Measurements from ENCODE around the gene KIF1A.

KIF1A gene

DNA sequence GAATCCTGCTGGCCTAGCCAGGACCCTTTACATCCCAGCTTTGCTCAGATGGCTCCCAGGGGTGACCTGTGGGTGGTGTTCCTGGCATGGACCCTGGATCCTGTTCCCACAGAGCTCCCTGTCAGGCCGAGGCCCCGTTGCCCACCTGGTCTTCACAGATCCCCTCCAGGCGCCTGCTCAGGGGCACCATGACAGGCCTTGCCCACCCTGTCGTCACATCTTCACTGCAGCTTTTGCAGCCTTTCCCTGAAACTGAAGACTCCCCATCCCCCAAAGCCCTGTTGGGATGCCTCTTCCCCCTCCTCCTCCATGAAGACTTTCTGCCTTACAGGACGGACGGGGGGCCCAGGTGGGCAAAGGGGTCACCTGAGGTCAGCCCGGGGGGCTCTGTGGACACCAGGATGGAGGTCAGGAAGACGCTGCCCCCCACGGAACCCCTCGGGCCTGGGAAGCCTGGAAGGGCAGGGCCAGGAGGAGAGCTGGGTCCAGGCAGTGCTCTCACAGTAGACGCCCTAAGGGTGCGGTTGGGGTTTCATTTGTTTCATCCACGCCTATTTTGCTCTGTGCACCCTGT is 13.0 kb upstream of the KIF1A start:
- Histone ChIP-seq H3K9me3 (ENCODE audit: control insufficient read depth, low read length) (no peaks in the 10 kb centered on the region), H3K27ac (ENCODE audit: insufficient read depth, low read depth, low read length, poor library complexity, severe bottlenecking) (no peak overlapping the region), H3K36me3 (ENCODE audit: control insufficient read depth, insufficient read depth, low read length) (no peaks in the 10 kb centered on the region), H3K27me3 (ENCODE audit: control insufficient read depth, insufficient read depth, low read length, poor library complexity, severe bottlenecking) (peaks cover 52% of the 10 kb centered on the region), H3K4me1 (ENCODE audit: control insufficient read depth, insufficient read depth, low read length) (peaks cover 15% of the 10 kb centered on the region), H3K4me3 (ENCODE audit: insufficient read depth, low read depth, low read length) (no peak overlapping the region)
- 88% methylated on average over 13 of the region's 13 CpGs for WGBS, 2 experiments

DNA sequence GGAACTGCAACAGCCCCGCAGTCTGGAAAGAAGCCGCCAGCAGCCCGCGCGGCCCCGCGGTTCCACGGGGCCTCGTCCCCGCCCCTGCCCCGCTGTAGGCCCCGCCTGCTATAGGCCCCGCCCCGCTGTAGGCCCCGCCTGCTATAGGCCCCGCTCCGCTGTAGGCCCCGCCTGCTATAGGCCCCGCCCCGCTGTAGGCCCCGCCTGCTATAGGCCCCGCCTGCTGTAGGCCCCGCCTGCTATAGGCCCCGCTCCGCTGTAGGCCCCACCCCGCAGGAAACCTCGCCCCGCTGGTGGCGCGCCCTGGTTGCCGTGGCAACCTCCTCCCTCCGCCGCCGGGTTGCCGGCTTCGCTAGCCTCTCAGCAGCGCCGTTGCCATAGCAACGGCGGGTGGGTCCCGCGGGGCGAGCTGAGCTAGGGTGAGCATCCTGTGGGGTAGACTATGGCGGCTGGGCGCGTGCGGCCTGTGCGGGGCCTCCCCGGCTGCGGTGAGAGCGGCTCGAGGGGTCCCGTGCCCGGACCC is 12.2 kb upstream of the KIF1A start:
- H3K27me3 ChIP-seq (ENCODE audit: control insufficient read depth, insufficient read depth, low read length, poor library complexity, severe bottlenecking), result peaks cover 54% of the 10 kb centered on the region
- H3K27ac ChIP-seq (ENCODE audit: insufficient read depth, low read depth, low read length, poor library complexity, severe bottlenecking), result no peak overlapping the region
- peak overlapping the region; percentile 28 for H3K4me3 ChIP-seq (ENCODE audit: insufficient read depth, low read depth, low read length)
- H3K4me1 ChIP-seq (ENCODE audit: control insufficient read depth, insufficient read depth, low read length), result peaks cover 15% of the 10 kb centered on the region
- WGBS, 2 experiments, result 6% methylated on average over 54 of the region's 54 CpGs
- H3K36me3 ChIP-seq (ENCODE audit: control insufficient read depth, insufficient read depth, low read length), result no peaks in the 10 kb centered on the region
- H3K9me3 ChIP-seq (ENCODE audit: control insufficient read depth, low read length), result no peaks in the 10 kb centered on the region

DNA sequence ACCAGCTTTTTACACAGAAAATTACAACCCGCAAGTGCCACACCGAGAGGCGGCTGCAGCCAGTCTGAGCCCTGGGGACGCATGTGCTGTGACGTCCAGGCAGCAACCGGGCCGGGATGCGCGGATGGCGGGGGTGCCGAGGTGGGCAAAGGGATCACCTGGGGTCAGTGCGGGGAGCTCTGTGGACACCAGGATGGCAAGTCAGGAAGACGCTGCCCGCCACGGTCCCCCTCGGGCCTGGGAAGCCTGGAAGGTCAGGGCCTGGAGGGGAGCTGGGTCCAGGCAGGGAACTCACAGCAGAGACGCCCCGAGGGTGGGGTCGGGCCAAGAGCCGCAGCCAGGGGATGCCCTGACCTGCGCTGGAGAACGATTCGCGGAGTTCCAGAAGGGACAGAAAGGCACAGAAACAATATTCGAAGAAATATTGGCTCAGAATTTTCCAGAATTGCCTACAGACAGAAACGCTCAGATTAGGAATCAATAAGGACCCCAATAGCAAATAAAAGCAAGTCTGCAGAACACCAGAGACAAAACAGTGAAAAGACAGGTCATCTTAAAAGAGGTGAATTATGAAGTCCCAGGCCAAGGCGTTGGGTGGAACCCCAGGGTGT is 11.7 kb upstream of the KIF1A start:
- no peaks in the 10 kb centered on the region for H3K9me3 ChIP-seq (ENCODE audit: control insufficient read depth, low read length)
- H3K27ac ChIP-seq (ENCODE audit: insufficient read depth, low read depth, low read length, poor library complexity, severe bottlenecking), result no peak overlapping the region
- peaks cover 15% of the 10 kb centered on the region for H3K4me1 ChIP-seq (ENCODE audit: control insufficient read depth, insufficient read depth, low read length)
- peaks cover 60% of the 10 kb centered on the region for H3K27me3 ChIP-seq (ENCODE audit: control insufficient read depth, insufficient read depth, low read length, poor library complexity, severe bottlenecking)
- WGBS, 2 experiments, result 19 to 23% methylated on average over 27 of the region's 27 CpGs
- peak overlapping the region; percentile 28 for H3K4me3 ChIP-seq (ENCODE audit: insufficient read depth, low read depth, low read length)
- no peaks in the 10 kb centered on the region for H3K36me3 ChIP-seq (ENCODE audit: control insufficient read depth, insufficient read depth, low read length)

DNA sequence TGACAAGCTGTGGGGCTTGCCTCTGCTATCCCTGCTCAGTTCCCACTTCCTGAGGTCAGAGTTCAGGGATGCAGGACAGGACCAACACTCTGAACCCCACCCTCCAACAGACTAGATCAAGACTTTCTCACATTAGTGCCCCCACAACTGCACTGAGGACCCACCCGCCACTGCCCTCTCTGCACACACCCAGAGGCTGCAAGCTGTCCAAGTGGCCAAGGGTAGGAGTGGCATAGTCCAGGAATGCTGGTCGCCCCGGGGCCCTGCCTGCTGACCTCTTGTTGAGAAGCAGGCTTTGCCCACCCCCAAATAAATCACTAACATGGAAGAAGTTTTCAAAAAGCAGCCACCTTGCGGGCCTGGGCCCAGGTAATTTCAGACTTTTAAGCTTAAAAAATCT is 5.5 kb upstream of the KIF1A start:
- no peaks in the 10 kb centered on the region for H3K36me3 ChIP-seq (ENCODE audit: control insufficient read depth, insufficient read depth, low read length)
- H3K27ac ChIP-seq (ENCODE audit: insufficient read depth, low read depth, low read length, poor library complexity, severe bottlenecking), result no peak overlapping the region
- WGBS, 2 experiments, result 88 to 94% methylated on average over 4 of the region's 4 CpGs
- no peak overlapping the region for H3K4me3 ChIP-seq (ENCODE audit: insufficient read depth, low read depth, low read length)
- peaks cover 10% of the 10 kb centered on the region for H3K4me1 ChIP-seq (ENCODE audit: control insufficient read depth, insufficient read depth, low read length)
- peaks cover 81% of the 10 kb centered on the region for H3K27me3 ChIP-seq (ENCODE audit: control insufficient read depth, insufficient read depth, low read length, poor library complexity, severe bottlenecking)
- no peaks in the 10 kb centered on the region for H3K9me3 ChIP-seq (ENCODE audit: control insufficient read depth, low read length)

DNA sequence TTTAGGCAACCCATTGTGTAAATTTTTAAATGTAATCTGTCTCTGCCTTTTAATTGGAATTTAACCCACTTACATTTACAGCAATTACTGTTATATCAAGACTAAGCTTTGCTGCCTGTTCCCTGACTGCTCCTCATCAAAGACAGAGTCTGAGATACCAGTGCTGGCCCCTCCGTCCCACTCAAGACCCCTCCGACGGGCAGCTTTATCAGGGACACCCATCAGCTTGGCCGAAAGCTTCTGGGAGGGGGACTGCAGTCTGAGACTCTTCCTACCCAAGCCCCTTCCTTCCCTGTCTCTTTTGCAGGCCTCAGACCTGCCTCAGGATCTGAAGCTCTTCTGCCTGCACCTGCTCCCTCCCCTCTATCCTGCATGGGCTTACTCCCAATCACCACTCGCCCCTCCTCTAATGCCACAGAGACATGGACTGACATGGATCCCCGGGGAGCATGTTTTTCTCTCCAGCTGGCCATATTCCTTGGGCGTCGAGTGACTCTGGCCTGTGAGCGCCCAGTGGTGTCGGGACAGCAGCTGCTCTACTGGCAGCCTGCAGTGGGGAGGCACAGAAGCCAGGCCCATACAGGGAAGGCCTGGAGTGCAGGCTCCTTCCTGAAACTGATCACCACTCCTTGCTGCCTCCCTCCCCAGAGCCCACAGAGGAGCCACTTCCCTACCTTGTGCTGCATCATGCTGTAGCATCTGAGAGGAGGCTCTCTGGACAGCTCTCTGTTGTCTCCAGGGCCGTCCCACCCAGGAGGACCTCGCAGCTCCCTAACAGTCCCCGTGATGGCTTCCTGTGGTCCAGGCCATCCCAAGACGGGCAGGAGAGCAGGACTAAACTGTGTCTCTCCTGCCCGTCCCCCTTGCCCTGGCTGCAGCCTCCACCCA is 3.7 kb upstream of the KIF1A start:
- Histone ChIP-seq H3K27ac (ENCODE audit: insufficient read depth, low read depth, low read length, poor library complexity, severe bottlenecking) (no peak overlapping the region), H3K27me3 (ENCODE audit: control insufficient read depth, insufficient read depth, low read length, poor library complexity, severe bottlenecking) (peaks cover 79% of the 10 kb centered on the region), H3K9me3 (ENCODE audit: control insufficient read depth, low read length) (no peaks in the 10 kb centered on the region), H3K36me3 (ENCODE audit: control insufficient read depth, insufficient read depth, low read length) (no peaks in the 10 kb centered on the region), H3K4me3 (ENCODE audit: insufficient read depth, low read depth, low read length) (no peak overlapping the region), H3K4me1 (ENCODE audit: control insufficient read depth, insufficient read depth, low read length) (peaks cover 12% of the 10 kb centered on the region)
- WGBS, 2 experiments, result 86 to 87% methylated on average over 15 of the region's 15 CpGs

DNA sequence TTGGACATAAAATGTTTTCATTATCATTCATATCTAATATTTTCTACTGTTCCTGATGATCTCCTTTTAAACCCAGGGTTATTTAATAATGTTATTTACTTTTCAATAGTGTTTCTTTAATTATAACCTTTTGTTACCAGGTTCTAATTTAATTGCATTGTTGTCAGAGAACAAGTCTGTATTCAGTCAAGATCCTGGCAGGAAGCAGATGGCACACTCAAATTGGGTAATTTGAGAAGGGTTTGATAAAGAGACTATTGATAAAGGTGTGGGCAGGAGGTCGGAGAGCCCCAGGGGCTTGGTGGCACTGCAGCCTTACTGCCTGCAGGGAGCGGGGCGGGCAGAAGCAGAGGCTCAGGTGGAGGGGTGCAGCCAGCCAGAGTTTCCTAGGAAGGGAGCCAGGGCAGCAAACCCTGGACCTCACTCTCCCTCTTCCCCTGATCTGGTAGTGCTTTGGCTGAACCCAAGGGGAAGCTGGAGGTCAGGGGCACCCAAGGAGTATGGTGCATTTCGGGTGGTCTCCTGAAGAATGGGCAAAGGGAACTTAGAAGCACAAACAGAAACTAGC is 2.3 kb upstream of the KIF1A start:
- peaks cover 16% of the 10 kb centered on the region for H3K4me1 ChIP-seq (ENCODE audit: control insufficient read depth, insufficient read depth, low read length)
- H3K27ac ChIP-seq (ENCODE audit: insufficient read depth, low read depth, low read length, poor library complexity, severe bottlenecking), result no peak overlapping the region
- no peaks in the 10 kb centered on the region for H3K36me3 ChIP-seq (ENCODE audit: control insufficient read depth, insufficient read depth, low read length)
- H3K27me3 ChIP-seq (ENCODE audit: control insufficient read depth, insufficient read depth, low read length, poor library complexity, severe bottlenecking), result peaks cover 78% of the 10 kb centered on the region
- no peak overlapping the region for H3K4me3 ChIP-seq (ENCODE audit: insufficient read depth, low read depth, low read length)
- 71 to 83% methylated on average over 4 of the region's 4 CpGs for WGBS, 2 experiments
- H3K9me3 ChIP-seq (ENCODE audit: control insufficient read depth, low read length), result no peaks in the 10 kb centered on the region

DNA sequence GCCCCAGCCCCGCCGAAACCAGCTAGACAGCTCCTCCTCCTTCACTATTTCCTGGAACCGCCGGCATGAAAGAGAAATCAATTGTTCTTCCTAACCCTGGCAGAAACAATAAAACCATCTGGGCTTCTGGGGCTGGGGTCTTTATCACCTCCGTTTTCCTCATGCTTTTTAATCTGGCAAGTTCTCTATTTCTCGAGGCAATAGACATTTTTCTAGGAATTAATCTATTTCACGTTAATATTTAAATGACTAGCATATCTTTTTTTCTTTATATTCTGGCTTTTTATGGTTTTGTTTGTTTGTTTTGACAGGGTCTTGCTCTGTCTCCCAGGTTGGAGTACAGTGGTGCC is 1.4 kb upstream of the KIF1A start:
- Histone ChIP-seq H3K9me3 (ENCODE audit: control insufficient read depth, low read length) (no peaks in the 10 kb centered on the region), H3K27ac (ENCODE audit: insufficient read depth, low read depth, low read length, poor library complexity, severe bottlenecking) (no peak overlapping the region), H3K27me3 (ENCODE audit: control insufficient read depth, insufficient read depth, low read length, poor library complexity, severe bottlenecking) (peaks cover 70% of the 10 kb centered on the region), H3K36me3 (ENCODE audit: control insufficient read depth, insufficient read depth, low read length) (no peaks in the 10 kb centered on the region), H3K4me1 (ENCODE audit: control insufficient read depth, insufficient read depth, low read length) (peaks cover 16% of the 10 kb centered on the region), H3K4me3 (ENCODE audit: insufficient read depth, low read depth, low read length) (peak overlapping the region; percentile 54)
- 13 to 16% methylated on average over 7 of the region's 7 CpGs for WGBS, 2 experiments

DNA sequence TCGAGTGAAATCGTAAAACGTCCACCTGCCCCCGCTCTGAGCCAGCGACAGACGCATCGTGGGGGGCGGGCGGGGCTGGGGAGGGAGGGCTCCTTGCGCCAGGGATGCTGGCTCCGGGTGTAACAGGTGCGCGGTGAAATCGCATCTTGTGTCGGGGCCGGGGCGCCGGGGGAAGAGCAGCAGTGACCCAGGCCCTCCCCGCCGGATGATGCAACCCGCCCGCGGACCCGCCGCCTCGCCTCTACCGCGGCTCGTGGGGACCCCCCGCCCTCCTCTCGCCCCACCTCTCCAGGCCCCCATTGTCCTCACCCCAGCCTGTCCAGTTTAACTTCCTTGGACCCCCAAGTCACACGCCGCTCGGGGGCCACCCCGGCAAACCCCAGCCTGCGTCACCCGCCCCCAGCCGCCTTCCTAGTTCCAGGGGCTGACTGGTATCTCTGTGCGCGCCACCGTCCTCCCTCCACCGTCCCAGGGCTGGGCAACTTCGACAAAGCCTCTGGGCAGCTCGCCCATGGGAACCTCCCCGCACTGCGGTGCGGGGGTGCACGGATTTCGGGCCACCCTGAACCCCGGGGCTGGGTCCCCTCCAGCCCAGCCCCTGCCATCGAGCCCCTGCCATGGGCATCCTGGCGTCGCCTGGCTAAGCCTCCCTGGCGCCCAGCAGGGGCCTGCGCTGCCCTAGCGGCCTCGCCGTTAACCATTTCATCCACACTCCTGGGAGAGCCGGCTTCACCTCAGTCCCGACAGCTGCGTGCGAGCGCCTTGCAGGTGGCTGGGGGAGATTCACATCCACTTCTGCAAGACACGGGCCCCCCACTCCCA is 799 bp upstream of the KIF1A start:
- Histone ChIP-seq H3K27me3 (ENCODE audit: control insufficient read depth, insufficient read depth, low read length, poor library complexity, severe bottlenecking) (peaks cover 70% of the 10 kb centered on the region), H3K4me1 (ENCODE audit: control insufficient read depth, insufficient read depth, low read length) (peaks cover 16% of the 10 kb centered on the region), H3K4me3 (ENCODE audit: insufficient read depth, low read depth, low read length) (peak overlapping the region; percentile 54), H3K27ac (ENCODE audit: insufficient read depth, low read depth, low read length, poor library complexity, severe bottlenecking) (peak overlapping the region; percentile 12), H3K9me3 (ENCODE audit: control insufficient read depth, low read length) (no peaks in the 10 kb centered on the region), H3K36me3 (ENCODE audit: control insufficient read depth, insufficient read depth, low read length) (no peaks in the 10 kb centered on the region)
- WGBS, 2 experiments, result 0% methylated on average over 64 of the region's 64 CpGs

DNA sequence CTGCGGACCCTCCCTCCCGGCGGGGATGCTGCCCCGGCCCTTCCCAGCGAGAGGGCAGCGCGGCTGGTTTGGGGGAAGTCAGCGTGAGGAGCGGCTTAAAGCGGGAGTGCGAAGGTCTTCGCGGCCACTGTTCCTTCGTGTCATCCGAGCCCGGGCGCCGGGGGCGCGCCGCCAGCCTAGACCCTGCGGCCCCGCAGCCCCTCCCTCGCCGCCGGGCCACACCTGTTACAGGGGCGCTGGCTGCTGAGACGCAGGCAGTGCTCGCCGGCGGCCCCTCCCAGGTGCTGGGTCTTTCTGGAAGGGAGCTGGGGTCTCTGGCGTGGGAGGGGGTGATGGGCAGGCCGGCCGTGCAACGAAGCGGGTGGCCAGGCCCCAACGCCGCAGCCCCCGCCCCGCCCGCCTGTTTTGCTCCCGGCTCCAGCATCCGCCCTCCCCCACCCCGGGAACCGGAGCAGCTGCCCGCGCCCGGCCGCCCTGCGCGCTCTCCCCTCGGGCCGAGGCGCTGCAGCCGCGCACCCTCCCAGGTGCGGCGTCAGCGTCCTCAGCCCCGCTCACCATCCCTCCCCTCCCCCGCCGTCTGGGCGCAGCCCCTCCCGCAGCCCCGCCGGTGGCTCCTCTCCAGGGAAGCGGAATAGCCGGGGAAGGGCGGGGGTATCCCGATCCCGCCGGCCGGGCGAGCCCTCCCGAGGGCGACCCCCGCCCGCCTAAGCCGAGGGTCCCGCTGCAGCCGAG is 727 bp downstream of the KIF1A start:
- H3K27me3 ChIP-seq (ENCODE audit: control insufficient read depth, insufficient read depth, low read length, poor library complexity, severe bottlenecking), result peaks cover 58% of the 10 kb centered on the region
- H3K36me3 ChIP-seq (ENCODE audit: control insufficient read depth, insufficient read depth, low read length), result no peaks in the 10 kb centered on the region
- H3K4me3 ChIP-seq (ENCODE audit: insufficient read depth, low read depth, low read length), result peak overlapping the region; percentile 54
- no peak overlapping the region for H3K27ac ChIP-seq (ENCODE audit: insufficient read depth, low read depth, low read length, poor library complexity, severe bottlenecking)
- no peaks in the 10 kb centered on the region for H3K9me3 ChIP-seq (ENCODE audit: control insufficient read depth, low read length)
- peaks cover 16% of the 10 kb centered on the region for H3K4me1 ChIP-seq (ENCODE audit: control insufficient read depth, insufficient read depth, low read length)
- 0% methylated on average over 79 to 81 of the region's 81 CpGs for WGBS, 2 experiments

Measured in ectodermal cell (in vitro differentiated cells).